Measurements from ENCODE around the gene TSPAN5.
"Not testable (repeated sequence)": the region's sequence is repeated elsewhere in the genome, so short reads cannot be mapped to it uniquely, and the experiment has no call there.

TSPAN5 gene

DNA sequence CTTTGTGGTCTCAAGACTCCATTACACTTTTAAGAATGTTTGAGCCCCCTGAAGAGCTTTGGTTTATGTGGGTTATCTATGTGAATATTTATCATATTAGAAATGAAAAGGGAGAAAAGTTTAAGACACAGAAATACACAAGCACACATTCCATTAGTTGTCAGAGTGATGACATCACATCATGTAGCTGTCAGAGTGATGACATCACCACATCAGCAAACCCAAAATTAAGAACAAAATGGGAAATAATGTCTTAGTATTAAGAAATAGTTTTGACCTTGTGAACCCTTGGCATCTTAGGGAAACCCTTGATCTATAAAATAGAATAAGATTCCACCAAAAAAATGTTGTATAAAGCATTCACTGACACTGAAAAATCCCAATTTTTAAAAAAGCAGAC lies 195.9 kb downstream of the TSPAN5 start:
- no peak for DNase-seq (ENCODE audit: low read depth, low spot score)

DNA sequence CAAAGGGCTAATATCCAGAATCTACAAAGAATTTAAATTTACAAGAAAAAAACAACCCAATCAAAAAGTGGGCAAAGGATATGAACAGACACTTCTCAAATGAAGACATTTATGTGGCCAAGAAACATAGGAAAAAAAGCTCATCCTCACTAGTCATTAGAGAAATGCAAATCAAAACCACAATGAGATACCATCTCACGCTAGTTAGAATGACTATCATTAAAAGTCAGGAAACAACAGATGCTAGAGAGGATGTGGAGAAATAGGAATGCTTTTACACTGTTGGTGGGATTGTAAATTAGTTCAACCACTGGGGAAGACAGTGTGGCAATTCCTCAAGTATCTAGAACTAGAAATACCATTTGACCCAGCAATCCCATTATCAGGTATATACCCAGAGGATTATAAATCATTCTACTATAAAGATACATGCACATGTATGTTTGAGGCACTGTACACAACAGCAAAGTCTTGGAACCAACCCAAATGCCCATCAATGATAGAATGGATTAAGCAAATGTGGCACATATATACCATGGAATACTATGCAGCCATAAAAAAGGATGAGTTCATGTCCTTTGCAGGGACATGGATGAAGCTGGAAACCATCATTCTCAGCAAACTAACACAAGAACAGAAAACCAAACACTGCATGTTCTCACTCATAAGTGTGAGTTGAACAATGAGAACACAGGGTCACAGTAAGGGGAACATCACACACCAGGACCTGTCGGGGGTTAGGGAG lies 197.1 kb downstream of the TSPAN5 start:
- not testable (repeated sequence) for DNase-seq (ENCODE audit: low read depth, low spot score)

GRCh38 chr4:98457422-98457821 lies 201.0 kb downstream of the TSPAN5 start:
- not testable (repeated sequence) for DNase-seq (ENCODE audit: low read depth, low spot score)

GRCh38 chr4:98452091-98452490 lies 206.3 kb downstream of the TSPAN5 start:
- no peak for DNase-seq (ENCODE audit: low read depth, low spot score)

DNA sequence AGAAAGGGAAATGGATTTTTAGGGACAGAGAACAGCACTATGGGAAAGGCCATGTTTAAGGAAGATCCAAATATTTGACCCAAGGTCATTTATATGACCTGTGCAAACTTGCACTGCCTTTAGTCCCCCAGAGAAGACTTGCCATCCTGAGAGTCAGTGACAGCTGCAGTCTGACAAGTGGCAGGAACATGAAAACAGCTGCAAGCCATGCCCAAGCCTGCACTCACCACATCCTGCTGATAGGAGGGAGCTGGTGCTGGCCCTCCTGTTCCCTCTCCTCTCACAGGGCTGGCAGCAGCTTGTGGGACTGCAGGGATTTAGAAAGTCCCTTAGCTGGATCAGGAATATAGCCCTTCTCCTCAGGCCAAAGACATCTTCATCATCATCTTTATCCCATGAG lies 209.5 kb downstream of the TSPAN5 start:
- no peak for DNase-seq (ENCODE audit: low read depth, low spot score)

- DNase-seq (ENCODE audit: low read depth, low spot score): no peak
Observed at GRCh38 chr4:98447648-98448047, 210.8 kb downstream of the TSPAN5 start.

- peak; percentile 47 for DNase-seq (ENCODE audit: low read depth, low spot score)
Observed at GRCh38 chr4:98446499-98447375, 211.7 kb downstream of the TSPAN5 start.

GRCh38 chr4:98444371-98444770 lies 214.0 kb downstream of the TSPAN5 start:
- no peak for DNase-seq (ENCODE audit: low read depth, low spot score)

DNA sequence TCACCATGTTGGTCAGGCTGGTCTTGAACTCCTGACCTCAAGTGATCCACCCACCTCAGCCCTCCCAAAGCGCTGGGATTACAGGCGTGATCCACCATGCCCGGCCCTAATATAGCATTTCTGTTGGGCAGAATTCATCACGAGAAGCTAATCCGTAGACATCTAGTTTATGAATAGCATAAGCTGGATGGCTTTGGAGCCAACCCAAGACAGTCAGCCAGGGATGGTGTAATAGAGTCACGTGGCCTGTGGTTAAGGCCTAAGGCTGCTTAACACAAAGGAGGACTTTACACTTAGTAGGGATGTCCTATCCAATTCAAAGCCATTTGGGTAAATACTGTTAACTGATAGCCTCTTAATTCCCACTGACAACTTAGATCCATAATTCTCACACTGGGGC lies 223.6 kb downstream of the TSPAN5 start:
- no peak for DNase-seq (ENCODE audit: low read depth, low spot score)

- DNase-seq (ENCODE audit: low read depth, low spot score): no peak
Observed at GRCh38 chr4:98433691-98434090, 224.7 kb downstream of the TSPAN5 start.

- DNase-seq (ENCODE audit: low read depth, low spot score): no peak
Observed at GRCh38 chr4:98430708-98431403, 227.6 kb downstream of the TSPAN5 start.

- no peak for DNase-seq (ENCODE audit: low read depth, low spot score)
Observed at GRCh38 chr4:98423009-98423408, 235.4 kb downstream of the TSPAN5 start.

GRCh38 chr4:98421111-98421510 lies 237.3 kb downstream of the TSPAN5 start:
- no peak for DNase-seq (ENCODE audit: low read depth, low spot score)
